Fibroblast of skin of abdomen (primary cell): Measurements from ENCODE around the gene PRR16.

Source experiments
- DNase-seq: peaks from one replicate; pipeline ENCODE4 v3.0.0-alpha.2; 2013

PRR16 gene

GRCh38 chr5:120463006-120463680 lies 957 bp upstream of the PRR16 start:
- no peak for DNase-seq

GRCh38 chr5:120464627-120465435 lies 731 bp downstream of the PRR16 start:
- DNase-seq = peak; percentile 65

- peak; percentile 65 for DNase-seq
These were observed 1.4 kb downstream of the PRR16 start for GRCh38 chr5:120465436-120465961.

GRCh38 chr5:120466341-120467006 lies 2.4 kb downstream of the PRR16 start:
- peak; percentile 65 for DNase-seq

GRCh38 chr5:120471971-120472370 lies 7.9 kb downstream of the PRR16 start:
- no peak for DNase-seq

- no peak for DNase-seq
These were observed 8.8 kb downstream of the PRR16 start for GRCh38 chr5:120472911-120473310.

- DNase-seq = peak; percentile 12
These were observed 9.2 kb downstream of the PRR16 start for GRCh38 chr5:120473332-120473731.

- no peak for DNase-seq
These were observed 12.0 kb downstream of the PRR16 start for GRCh38 chr5:120476063-120476462.

- peak; percentile 48 for DNase-seq
These were observed 15.0 kb downstream of the PRR16 start for GRCh38 chr5:120479066-120479465.

GRCh38 chr5:120499876-120500563 lies 35.9 kb downstream of the PRR16 start:
- DNase-seq = no peak

GRCh38 chr5:120502531-120502930 lies 38.4 kb downstream of the PRR16 start:
- no peak for DNase-seq

- no peak for DNase-seq
These were observed 39.2 kb downstream of the PRR16 start for GRCh38 chr5:120503341-120503740.

GRCh38 chr5:120504057-120504456 lies 40.0 kb downstream of the PRR16 start:
- DNase-seq = no peak

GRCh38 chr5:120507197-120507596 lies 43.1 kb downstream of the PRR16 start:
- DNase-seq = peak; percentile 35

- DNase-seq = peak; percentile 75
These were observed 43.8 kb downstream of the PRR16 start for GRCh38 chr5:120507800-120508463.

- DNase-seq = peak; percentile 82
These were observed 45.0 kb downstream of the PRR16 start for GRCh38 chr5:120509053-120509452.

GRCh38 chr5:120510098-120510637 lies 46.1 kb downstream of the PRR16 start:
- DNase-seq = no peak

GRCh38 chr5:120510994-120511686 lies 47.0 kb downstream of the PRR16 start:
- DNase-seq = no peak

- DNase-seq = no peak
These were observed 48.0 kb downstream of the PRR16 start for GRCh38 chr5:120512068-120512467.

- DNase-seq = no peak
These were observed 48.9 kb downstream of the PRR16 start for GRCh38 chr5:120512791-120513650.
